AG09319 (cell line): ENCODE data around the gene HESX1.

Experiments used
- DNase-seq: peaks from one replicate; pipeline ENCODE4 v3.0.0-alpha.2; 2010; ENCODE audit warnings: low read depth; ENCODE audit errors: extremely low read depth
- CTCF ChIP-seq: IDR thresholded peaks from 2 replicates; pipeline ENCODE4 v1.5.1; 2011; ENCODE audit warnings: low read depth, mild to moderate bottlenecking, inconsistent platforms, low read length, moderate library complexity

Gene HESX1

DNA sequence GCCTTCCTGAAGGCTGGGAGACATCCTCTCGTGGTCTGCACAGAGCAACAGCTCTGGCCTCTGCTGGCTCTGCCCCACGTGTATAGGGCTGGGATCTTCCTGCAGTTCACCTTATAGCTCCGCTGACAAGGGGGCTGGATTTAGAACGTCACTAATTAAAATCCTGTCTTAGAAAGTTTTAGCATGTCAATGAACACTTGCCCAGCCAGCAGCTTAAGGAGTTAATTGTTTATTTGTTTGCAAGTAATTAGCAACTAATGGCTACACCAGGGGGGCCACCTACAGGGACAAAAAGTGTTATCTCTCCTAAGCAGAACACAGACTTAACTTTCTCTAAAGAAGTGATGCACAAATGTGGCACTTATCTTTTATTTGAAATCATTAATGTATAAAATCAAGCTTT is at the start of gene HESX1:
TSS of gene HESX1 (minus strand) at position 84 of the 403 bp plus-strand sequence. CDS start at position 24, 60 bp downstream.
- DNase-seq, result no peak
- no peak for TF ChIP-seq CTCF

DNA sequence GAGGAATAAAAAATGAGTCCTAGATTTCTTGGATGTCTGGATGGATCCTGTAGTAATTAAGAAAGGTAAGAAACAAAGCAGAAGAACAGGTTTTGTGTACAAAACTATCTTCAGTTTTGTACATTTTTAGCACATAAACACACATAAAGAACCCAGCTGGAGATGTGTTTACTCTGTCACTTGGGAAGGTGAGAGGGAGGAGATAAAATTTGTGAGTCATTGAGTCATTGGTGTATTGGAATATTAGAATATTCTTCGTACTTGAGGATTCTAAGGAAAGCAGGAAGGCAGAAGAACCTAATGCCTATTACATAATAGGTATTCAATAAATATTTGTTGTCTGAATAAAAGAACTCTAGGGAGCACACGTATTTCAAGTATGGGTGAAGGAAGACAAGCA is 45.2 kb upstream of the HESX1 start:
- DNase-seq, result no peak

DNA sequence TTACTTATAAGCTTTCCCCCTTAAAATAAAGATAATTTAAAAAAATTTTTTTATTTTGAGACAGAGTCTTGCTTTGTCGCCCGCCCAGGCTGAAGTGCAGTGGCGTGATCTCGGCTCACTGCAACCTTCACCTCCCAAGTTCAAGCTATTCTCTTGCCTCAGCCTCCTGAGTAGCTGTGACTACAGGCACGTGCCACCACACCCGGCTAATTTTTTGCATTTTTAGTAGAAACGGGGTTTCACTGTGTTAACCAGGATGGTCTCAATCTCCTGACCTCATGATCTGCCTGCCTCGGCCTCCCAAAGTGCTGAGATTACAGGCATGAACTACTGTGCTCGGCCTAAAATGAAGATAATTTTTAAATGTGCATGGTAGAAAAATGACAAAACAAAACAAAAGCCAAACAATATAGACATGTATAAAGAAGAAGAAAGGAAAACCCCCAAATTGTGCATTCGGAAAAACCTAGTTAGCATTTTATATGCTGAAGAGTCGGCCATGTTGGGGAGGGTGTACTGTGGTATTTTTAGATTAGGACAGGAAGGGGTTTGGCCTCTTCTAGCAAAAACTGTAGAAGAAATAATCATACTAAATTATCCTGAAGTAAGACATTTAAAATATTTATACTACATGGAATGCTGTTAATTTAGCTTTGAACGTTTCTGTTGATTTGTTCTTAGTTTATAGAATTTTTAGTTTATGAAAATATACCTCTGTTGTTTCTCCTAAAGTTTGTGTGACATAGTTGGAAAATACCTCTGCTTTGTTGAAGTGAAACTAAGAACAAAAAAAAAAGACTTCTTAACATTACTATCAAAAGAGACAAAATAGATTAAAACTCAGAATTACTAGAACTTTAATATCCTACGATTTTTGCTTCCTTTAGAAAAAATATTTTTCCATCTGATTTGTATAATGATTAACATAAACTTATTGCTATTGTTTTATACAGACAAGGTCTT is 35.1 kb upstream of the HESX1 start:
- no peak for TF ChIP-seq CTCF
- DNase-seq, result no peak

More for the DNA sequence above, 45.2 kb upstream of the HESX1 start:
- TF ChIP-seq CTCF, result no peak

GRCh38 chr3:57233799-57234198 is 34.0 kb upstream of the HESX1 start:
- no peak for DNase-seq
- TF ChIP-seq CTCF, result no peak

DNA sequence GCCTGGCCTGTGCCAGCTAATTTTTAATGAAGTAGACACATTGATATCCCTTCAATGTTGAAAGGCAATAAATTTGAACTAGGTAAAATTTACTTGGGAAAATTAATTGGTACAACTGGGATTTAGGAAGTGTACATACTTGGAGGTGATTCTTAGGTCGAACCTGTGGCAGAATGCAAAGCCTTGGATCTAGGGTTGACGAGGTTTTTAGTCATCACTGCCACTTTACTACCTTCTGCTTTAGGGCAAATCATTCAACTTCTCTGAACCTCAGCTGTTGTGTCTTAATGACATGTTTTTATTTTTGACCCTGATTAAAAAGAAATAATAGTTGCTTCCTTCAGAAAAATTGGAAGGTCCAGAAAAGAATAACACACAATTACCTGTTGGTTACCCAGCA is 30.2 kb upstream of the HESX1 start:
- no peak for DNase-seq
- TF ChIP-seq CTCF, result no peak

DNA sequence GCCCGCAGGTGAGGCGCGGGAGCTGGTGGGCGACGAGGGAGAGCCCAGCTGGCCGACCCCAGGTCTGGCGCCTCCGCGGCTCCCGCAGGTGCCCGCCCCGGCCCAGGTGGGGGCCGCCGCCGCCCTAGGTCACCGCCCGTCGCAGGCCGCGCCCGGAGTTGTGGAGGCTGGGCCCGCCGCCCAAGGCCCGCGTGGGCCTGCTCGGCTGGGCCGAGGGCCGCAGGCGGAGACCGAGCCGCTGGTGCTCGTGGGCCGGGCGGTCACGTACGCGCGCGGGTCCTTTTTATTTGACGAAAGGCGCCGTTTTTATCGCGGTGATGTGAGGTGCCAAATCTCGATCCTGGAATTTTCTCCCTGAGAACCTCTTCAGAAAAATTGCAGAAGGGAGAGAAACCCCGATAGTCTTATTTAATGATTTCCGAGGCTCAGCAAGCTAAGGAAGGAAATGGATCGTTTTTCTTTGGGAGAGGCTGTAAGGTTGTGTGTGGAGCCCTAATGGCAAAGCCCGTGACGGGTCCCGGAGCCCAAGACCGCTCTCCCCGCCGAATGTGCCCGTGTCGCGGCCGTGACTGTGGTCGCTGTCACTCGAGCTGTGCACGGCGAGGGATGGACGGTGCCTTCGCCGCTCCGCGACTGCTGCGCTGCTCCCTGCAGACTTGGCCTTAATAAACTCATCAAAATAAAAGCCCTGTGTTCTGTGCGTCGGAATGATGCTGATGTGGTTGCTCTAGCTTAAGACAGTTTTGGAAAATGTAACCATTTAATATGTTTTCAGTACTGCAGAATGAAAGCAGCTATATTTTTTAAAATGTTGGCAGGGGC is 28.4 kb upstream of the HESX1 start:
- TF ChIP-seq CTCF, result no peak
- no peak for DNase-seq
